Measurements from ENCODE around the gene C1orf232. TPM values are rescaled to one million over a fixed set of nuclear protein-coding genes. Genes with fewer than 3 reads are reported as not detected.

C1orf232 gene
- total and polyA plus RNA-seq, 9 of the 15 experiments (the other 6 are each of a cell fraction or from before 2014, with no cell fraction given): not detected

DNA sequence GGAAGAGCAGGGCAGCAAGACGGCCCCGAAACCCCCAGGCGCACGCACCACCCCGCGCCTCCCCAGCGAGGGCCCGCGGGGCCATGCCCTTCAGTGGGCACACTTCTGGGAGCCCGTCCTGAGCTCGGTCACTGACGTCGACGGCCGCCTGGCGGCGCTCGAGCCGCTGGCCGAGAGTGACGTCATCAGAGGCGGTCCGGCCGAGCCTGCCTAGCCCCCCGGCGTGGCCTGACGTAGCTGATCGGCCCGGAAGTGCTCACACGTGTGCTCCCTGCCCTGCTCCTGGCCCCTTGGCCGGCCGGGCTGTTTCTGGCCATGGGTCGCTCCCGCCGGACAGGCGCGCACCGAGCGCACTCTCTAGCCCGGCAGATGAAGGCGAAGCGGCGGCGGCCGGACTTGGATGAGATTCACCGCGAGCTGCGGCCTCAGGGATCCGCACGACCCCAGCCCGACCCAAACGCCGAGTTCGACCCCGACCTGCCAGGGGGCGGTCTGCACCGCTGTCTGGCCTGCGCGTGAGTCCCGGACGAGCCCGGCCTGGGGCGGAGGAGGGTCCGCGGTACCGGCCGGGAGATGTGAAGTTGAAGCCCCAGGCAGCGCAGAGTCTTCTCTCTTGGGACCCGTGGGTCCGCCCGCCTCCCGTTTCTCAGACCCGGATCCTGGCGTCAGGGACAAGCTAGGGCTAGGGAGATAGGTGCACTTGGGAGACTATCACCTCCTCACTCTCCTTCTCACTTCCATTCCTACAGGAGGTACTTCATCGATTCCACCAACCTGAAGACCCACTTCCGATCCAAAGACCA, 1.1 kb upstream of the C1orf232 start, which contains the start of gene ZNF593 (continued):
- TF ChIP-seq, protein P1, sequence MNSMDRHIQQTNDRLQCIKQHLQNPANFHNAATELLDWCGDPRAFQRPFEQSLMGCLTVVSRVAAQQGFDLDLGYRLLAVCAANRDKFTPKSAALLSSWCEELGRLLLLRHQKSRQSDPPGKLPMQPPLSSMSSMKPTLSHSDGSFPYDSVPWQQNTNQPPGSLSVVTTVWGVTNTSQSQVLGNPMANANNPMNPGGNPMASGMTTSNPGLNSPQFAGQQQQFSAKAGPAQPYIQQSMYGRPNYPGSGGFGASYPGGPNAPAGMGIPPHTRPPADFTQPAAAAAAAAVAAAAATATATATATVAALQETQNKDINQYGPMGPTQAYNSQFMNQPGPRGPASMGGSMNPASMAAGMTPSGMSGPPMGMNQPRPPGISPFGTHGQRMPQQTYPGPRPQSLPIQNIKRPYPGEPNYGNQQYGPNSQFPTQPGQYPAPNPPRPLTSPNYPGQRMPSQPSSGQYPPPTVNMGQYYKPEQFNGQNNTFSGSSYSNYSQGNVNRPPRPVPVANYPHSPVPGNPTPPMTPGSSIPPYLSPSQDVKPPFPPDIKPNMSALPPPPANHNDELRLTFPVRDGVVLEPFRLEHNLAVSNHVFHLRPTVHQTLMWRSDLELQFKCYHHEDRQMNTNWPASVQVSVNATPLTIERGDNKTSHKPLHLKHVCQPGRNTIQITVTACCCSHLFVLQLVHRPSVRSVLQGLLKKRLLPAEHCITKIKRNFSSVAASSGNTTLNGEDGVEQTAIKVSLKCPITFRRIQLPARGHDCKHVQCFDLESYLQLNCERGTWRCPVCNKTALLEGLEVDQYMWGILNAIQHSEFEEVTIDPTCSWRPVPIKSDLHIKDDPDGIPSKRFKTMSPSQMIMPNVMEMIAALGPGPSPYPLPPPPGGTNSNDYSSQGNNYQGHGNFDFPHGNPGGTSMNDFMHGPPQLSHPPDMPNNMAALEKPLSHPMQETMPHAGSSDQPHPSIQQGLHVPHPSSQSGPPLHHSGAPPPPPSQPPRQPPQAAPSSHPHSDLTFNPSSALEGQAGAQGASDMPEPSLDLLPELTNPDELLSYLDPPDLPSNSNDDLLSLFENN (IDR thresholded peaks at IDR 0.05; ENCODE audit: low read depth in 2 of 2, low read length in 2 of 2): 0 out of 4 replicates have a peak, but pooled peaks of 1 of the 2 experiments have one; percentile 33
- TF ChIP-seq MAFK (IDR thresholded peaks at IDR 0.05; ENCODE audit: low read length) (peak; percentile 19), ZNF507 (tag; conservative IDR thresholded peaks at IDR 0.05) (no peak), ZNF41 (CRISPR knock-in tag; conservative IDR thresholded peaks at IDR 0.05) (no peak; the same call in 1 of the 2 replicates), ZNF830 (CRISPR knock-in tag; IDR thresholded peaks at IDR 0.05) (0 out of 2 replicates have a peak, but pooled peaks have one; percentile 11), ZNF79 (CRISPR knock-in tag; IDR thresholded peaks at IDR 0.05; ENCODE audit: low read depth) (no peak), LARP7 (IDR thresholded peaks at IDR 0.05) (no peak; the same call in 1 of the 2 replicates), KLF6 (CRISPR knock-in tag; IDR thresholded peaks at IDR 0.05; ENCODE audit: borderline replicate concordance) (0 out of 2 replicates have a peak, but pooled peaks have one; percentile 42), ZFPM2 (CRISPR knock-in tag; IDR thresholded peaks at IDR 0.05) (0 out of 2 replicates have a peak, but pooled peaks have one; percentile 37), CREB1 (IDR thresholded peaks at IDR 0.05) (peak; percentile 99), CREB1 (CRISPR knock-in tag; IDR thresholded peaks at IDR 0.05) (peak; percentile 100)
- TF ChIP-seq, protein P2, sequence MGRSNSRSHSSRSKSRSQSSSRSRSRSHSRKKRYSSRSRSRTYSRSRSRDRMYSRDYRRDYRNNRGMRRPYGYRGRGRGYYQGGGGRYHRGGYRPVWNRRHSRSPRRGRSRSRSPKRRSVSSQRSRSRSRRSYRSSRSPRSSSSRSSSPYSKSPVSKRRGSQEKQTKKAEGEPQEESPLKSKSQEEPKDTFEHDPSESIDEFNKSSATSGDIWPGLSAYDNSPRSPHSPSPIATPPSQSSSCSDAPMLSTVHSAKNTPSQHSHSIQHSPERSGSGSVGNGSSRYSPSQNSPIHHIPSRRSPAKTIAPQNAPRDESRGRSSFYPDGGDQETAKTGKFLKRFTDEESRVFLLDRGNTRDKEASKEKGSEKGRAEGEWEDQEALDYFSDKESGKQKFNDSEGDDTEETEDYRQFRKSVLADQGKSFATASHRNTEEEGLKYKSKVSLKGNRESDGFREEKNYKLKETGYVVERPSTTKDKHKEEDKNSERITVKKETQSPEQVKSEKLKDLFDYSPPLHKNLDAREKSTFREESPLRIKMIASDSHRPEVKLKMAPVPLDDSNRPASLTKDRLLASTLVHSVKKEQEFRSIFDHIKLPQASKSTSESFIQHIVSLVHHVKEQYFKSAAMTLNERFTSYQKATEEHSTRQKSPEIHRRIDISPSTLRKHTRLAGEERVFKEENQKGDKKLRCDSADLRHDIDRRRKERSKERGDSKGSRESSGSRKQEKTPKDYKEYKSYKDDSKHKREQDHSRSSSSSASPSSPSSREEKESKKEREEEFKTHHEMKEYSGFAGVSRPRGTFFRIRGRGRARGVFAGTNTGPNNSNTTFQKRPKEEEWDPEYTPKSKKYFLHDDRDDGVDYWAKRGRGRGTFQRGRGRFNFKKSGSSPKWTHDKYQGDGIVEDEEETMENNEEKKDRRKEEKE (IDR thresholded peaks at IDR 0.05; ENCODE audit: borderline replicate concordance in 1 of 2, control insufficient read depth in 1 of 2, low read depth in 2 of 2, low read length in 1 of 2): no peak
- TF ChIP-seq, protein P3, sequence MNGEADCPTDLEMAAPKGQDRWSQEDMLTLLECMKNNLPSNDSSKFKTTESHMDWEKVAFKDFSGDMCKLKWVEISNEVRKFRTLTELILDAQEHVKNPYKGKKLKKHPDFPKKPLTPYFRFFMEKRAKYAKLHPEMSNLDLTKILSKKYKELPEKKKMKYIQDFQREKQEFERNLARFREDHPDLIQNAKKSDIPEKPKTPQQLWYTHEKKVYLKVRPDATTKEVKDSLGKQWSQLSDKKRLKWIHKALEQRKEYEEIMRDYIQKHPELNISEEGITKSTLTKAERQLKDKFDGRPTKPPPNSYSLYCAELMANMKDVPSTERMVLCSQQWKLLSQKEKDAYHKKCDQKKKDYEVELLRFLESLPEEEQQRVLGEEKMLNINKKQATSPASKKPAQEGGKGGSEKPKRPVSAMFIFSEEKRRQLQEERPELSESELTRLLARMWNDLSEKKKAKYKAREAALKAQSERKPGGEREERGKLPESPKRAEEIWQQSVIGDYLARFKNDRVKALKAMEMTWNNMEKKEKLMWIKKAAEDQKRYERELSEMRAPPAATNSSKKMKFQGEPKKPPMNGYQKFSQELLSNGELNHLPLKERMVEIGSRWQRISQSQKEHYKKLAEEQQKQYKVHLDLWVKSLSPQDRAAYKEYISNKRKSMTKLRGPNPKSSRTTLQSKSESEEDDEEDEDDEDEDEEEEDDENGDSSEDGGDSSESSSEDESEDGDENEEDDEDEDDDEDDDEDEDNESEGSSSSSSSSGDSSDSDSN (IDR thresholded peaks at IDR 0.05; ENCODE audit: borderline replicate concordance in 1 of 2, low read depth in 2 of 2, low read length in 2 of 2): peak in 1 of 2 experiments; percentile 24; a peak in 1 of 4 replicates
- TF ChIP-seq, protein P4, sequence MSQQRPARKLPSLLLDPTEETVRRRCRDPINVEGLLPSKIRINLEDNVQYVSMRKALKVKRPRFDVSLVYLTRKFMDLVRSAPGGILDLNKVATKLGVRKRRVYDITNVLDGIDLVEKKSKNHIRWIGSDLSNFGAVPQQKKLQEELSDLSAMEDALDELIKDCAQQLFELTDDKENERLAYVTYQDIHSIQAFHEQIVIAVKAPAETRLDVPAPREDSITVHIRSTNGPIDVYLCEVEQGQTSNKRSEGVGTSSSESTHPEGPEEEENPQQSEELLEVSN (IDR thresholded peaks at IDR 0.05; ENCODE audit: borderline replicate concordance in 1 of 2, extremely low read depth in 1 of 2, insufficient read depth in 1 of 2, insufficient read length in 1 of 2, low read depth in 1 of 2, low read length in 1 of 2, poor library complexity in 1 of 2, severe bottlenecking in 1 of 2): peak in 1 of 2 experiments; percentile 48
